Naive thymus-derived CD4-positive, alpha-beta T cell (primary cell): ENCODE measurements around the gene MECP2. TPM values are rescaled to one million over a fixed set of nuclear protein-coding genes. Genes with fewer than 3 reads are reported as not detected.

Experiments
- ATAC-seq: fragments of 150-1000 bp; cut with Tn5 transposase; 2 replicates; pipeline ENCODE4 v1.10.0; 2021; ENCODE audit warnings: mild to moderate bottlenecking, moderate library complexity
- CTCF ChIA-PET: fragments of 350-600 bp; sonication (Branson Sonifier 250); formaldehyde crosslinking; loops from one replicate; lab custom pipeline; 2021; ENCODE audit warnings: antibody characterized with exemption; lab: Charles Lee
- POLR2A ChIA-PET: fragments of 350-600 bp; sonication (Branson Sonifier 250); formaldehyde crosslinking; loops from one replicate; lab custom pipeline; 2021; ENCODE audit warnings: antibody characterized with exemption, inconsistent platforms; lab: Charles Lee
- DNase-seq, 9 donors: peaks; one replicate each; pipeline versions ENCODE4 v3.0.0 to v3.0.0-alpha.2; 2020 to 2022; ENCODE audit warnings: mixed read lengths in 1 of 9
- H3K27ac ChIP-seq: one replicate; pipeline ENCODE4 v1.7.0; 2013; ENCODE audit warnings: mild to moderate bottlenecking, low read depth, low read length, moderate library complexity
- H3K27me3 ChIP-seq, 2 donors: one replicate each; pipeline ENCODE4 v1.7.0; 2013; ENCODE audit warnings: low read length in 2 of 2, mild to moderate bottlenecking in 2 of 2, moderate library complexity in 2 of 2; ENCODE audit not compliant: control insufficient read depth in 2 of 2, insufficient read depth in 2 of 2
- H3K36me3 ChIP-seq, 3 experiments: 1 replicate in 2 of 3; 2 replicates in 1 of 3; pipeline ENCODE4 v1.7.0; 2013; ENCODE audit warnings: low read length in 3 of 3, mild to moderate bottlenecking in 3 of 3, moderate library complexity in 1 of 3; ENCODE audit not compliant: insufficient read depth in 3 of 3, control insufficient read depth in 2 of 3
- H3K4me1 ChIP-seq, 2 donors: one replicate each; pipeline ENCODE4 v1.7.0; 2013; ENCODE audit warnings: low read length in 2 of 2, mild to moderate bottlenecking in 2 of 2, moderate library complexity in 1 of 2; ENCODE audit not compliant: control insufficient read depth in 2 of 2, insufficient read depth in 2 of 2
- H3K4me3 ChIP-seq: 2 replicates; pipeline ENCODE4 v1.7.0; 2013; ENCODE audit warnings: mild to moderate bottlenecking, low read length
- H3K9me3 ChIP-seq, 3 experiments: 1 replicate in 2 of 3; 2 replicates in 1 of 3; pipeline ENCODE4 v1.7.0; 2013; ENCODE audit warnings: low read length in 3 of 3; ENCODE audit not compliant: control insufficient read depth in 2 of 3
- H3K27ac Mint-ChIP-seq, 9 donors: one replicate each; pipeline ENCODE4 v1.8.0; 2020 to 2022; ENCODE audit warnings: mixed read lengths in 9 of 9, mild to moderate bottlenecking in 8 of 9, moderate library complexity in 5 of 9, inconsistent platforms in 2 of 9
- H3K27me3 Mint-ChIP-seq, 5 donors: one replicate each; pipeline ENCODE4 v1.8.0; 2021 to 2022; ENCODE audit warnings: mixed read lengths in 5 of 5, mild to moderate bottlenecking in 1 of 5
- H3K36me3 Mint-ChIP-seq, 5 donors: one replicate each; pipeline ENCODE4 v1.8.0; 2020 to 2022; ENCODE audit warnings: mixed read lengths in 5 of 5, mild to moderate bottlenecking in 3 of 5, inconsistent platforms in 1 of 5
- H3K4me1 Mint-ChIP-seq, 7 donors: one replicate each; pipeline ENCODE4 v1.8.0; 2020 to 2022; ENCODE audit warnings: mixed read lengths in 7 of 7, mild to moderate bottlenecking in 3 of 7, inconsistent platforms in 1 of 7
- H3K4me3 Mint-ChIP-seq, 10 donors: one replicate each; pipeline ENCODE4 v1.8.0; 2020 to 2022; ENCODE audit warnings: mild to moderate bottlenecking in 10 of 10, mixed read lengths in 10 of 10, moderate library complexity in 6 of 10, inconsistent platforms in 2 of 10
- H3K9me3 Mint-ChIP-seq, 11 donors: one replicate each; pipeline ENCODE4 v1.8.0; 2020 to 2022; ENCODE audit warnings: mixed read lengths in 11 of 11, mild to moderate bottlenecking in 4 of 11, inconsistent platforms in 1 of 11, moderate library complexity in 1 of 11
- intact Hi-C, 2 donors: fragments of 100-400 bp; cut with micrococcal nuclease; formaldehyde crosslinking; loops; one replicate each; pipeline ENCODE4 v1.15.1; 2023
- polyA plus RNA-seq, 2 donors: library from polyadenylated mRNA; unstranded; fragments of 300-500 nt; fragmentation: Illumina TruSeq; gene quantifications; one replicate each; pipeline ENCODE4 v1.2.3, GENCODE V29; 2021
- total RNA-seq, 6 experiments: library from RNA in 5 of 6; stranded (reverse) in 5 of 6; gene quantifications; 1 replicate in 5 of 6; 2 replicates in 1 of 6; pipeline ENCODE4 v1.2.3 and lab custom pipeline; 2021 to 2026

MECP2 gene
- total and polyA plus RNA-seq, 7 experiments from 2014 or later: 12.1 to 155 (median 97.9) TPM

- Histone ChIP-seq H3K9me3 (no peaks in the 10 kb centered on the region), H3K27me3 (no peaks in the 10 kb centered on the region), H3K4me1 (peaks cover 15 to 17% of the 10 kb centered on the region in 2 donors), H3K27ac (no peak overlapping the region), H3K4me3 (no peak overlapping the region), H3K36me3 (no peaks in the 10 kb centered on the region)
- Mint-ChIP-seq H3K36me3 (peaks cover 0 to 8% (median 4%) of the 10 kb centered on the region in 5 donors), H3K27me3 (no peaks in the 10 kb centered on the region), H3K4me3 (peak overlapping the region in 1 of 10 donors; percentile 41), H3K9me3 (peaks cover 0 to 2% (median 0%) of the 10 kb centered on the region in 11 donors), H3K27ac (peak overlapping the region in 1 of 9 donors; percentile 33), H3K4me1 (peaks cover 15 to 85% (median 65%) of the 10 kb centered on the region in 7 donors)
- POLR2A ChIA-PET: no interaction called here
- ATAC-seq (no peak), DNase-seq (no peak)
- CTCF ChIA-PET: no interaction called here
- intact Hi-C loops: no loop called here
These were observed 23.3 kb downstream of the MECP2 start for GRCh38 chrX:154074199-154074598.

GRCh38 chrX:154072192-154072591, 25.3 kb downstream of the MECP2 start:
- DNase-seq (no peak), ATAC-seq (no peak)
- H3K9me3 Mint-ChIP-seq: peaks cover 0 to 2% (median 0%) of the 10 kb centered on the region in 11 donors
- peaks cover 15 to 17% of the 10 kb centered on the region in 2 donors for H3K4me1 ChIP-seq
- H3K9me3 ChIP-seq: no peaks in the 10 kb centered on the region
- peaks cover 0 to 5% (median 4%) of the 10 kb centered on the region in 5 donors for H3K36me3 Mint-ChIP-seq
- ChIA-PET POLR2A (no interaction called here), CTCF (no interaction called here)
- intact Hi-C loops: no loop called here
- peaks cover 14 to 82% (median 65%) of the 10 kb centered on the region in 7 donors for H3K4me1 Mint-ChIP-seq
- no peaks in the 10 kb centered on the region for H3K27me3 Mint-ChIP-seq
- H3K36me3 ChIP-seq: no peaks in the 10 kb centered on the region
- H3K4me3 Mint-ChIP-seq: no peak overlapping the region
- H3K27ac ChIP-seq: no peak overlapping the region
- no peak overlapping the region for H3K4me3 ChIP-seq
- no peaks in the 10 kb centered on the region for H3K27me3 ChIP-seq
- H3K27ac Mint-ChIP-seq: peak overlapping the region in 2 of 9 donors; percentile 30 to 31

- POLR2A ChIA-PET: interaction anchor here (0.6 kb wide), 1 partner anchor 262 kb away, joined by 3 read pairs; no protein-coding TSS in a partner anchor
- Histone ChIP-seq H3K27ac (no peak overlapping the region), H3K4me3 (no peak overlapping the region), H3K9me3 (no peaks in the 10 kb centered on the region), H3K36me3 (no peaks in the 10 kb centered on the region), H3K4me1 (peaks cover 12 to 14% of the 10 kb centered on the region in 2 donors), H3K27me3 (no peaks in the 10 kb centered on the region)
- peaks cover 14 to 75% (median 55%) of the 10 kb centered on the region in 7 donors for H3K4me1 Mint-ChIP-seq
- intact Hi-C loops: no loop called here
- no peaks in the 10 kb centered on the region for H3K9me3 Mint-ChIP-seq
- DNase-seq (no peak), ATAC-seq (no peak)
- H3K27me3 Mint-ChIP-seq: no peaks in the 10 kb centered on the region
- peak overlapping the region in 3 of 10 donors; percentile 10 to 34 (median 30) for H3K4me3 Mint-ChIP-seq
- H3K36me3 Mint-ChIP-seq: no peaks in the 10 kb centered on the region
- CTCF ChIA-PET: no interaction called here
- peak overlapping the region in 1 of 9 donors; percentile 23 for H3K27ac Mint-ChIP-seq
These were observed 29.0 kb downstream of the MECP2 start for GRCh38 chrX:154068560-154068959.

- peaks cover 0 to 3% (median 0%) of the 10 kb centered on the region in 11 donors for H3K9me3 Mint-ChIP-seq
- Histone ChIP-seq H3K4me1 (peaks cover 10 to 16% of the 10 kb centered on the region in 2 donors), H3K36me3 (no peaks in the 10 kb centered on the region), H3K27me3 (no peaks in the 10 kb centered on the region), H3K27ac (peak overlapping the region; percentile 44), H3K4me3 (no peak overlapping the region), H3K9me3 (no peaks in the 10 kb centered on the region)
- no peak for DNase-seq
- peaks cover 34 to 81% (median 61%) of the 10 kb centered on the region in 7 donors for H3K4me1 Mint-ChIP-seq
- H3K27ac Mint-ChIP-seq: peak overlapping the region in 8 of 9 donors; percentile 59 to 89 (median 80)
- ATAC-seq: no peak
- no peaks in the 10 kb centered on the region for H3K27me3 Mint-ChIP-seq
- no peaks in the 10 kb centered on the region for H3K36me3 Mint-ChIP-seq
- CTCF ChIA-PET: no interaction called here
- POLR2A ChIA-PET: no interaction called here
- H3K4me3 Mint-ChIP-seq: peak overlapping the region in 8 of 10 donors; percentile 5 to 67 (median 46)
- intact Hi-C loops: no loop called here
These were observed 32.7 kb downstream of the MECP2 start for GRCh38 chrX:154064637-154065435.

GRCh38 chrX:154063234-154063633, 34.3 kb downstream of the MECP2 start:
- POLR2A ChIA-PET: no interaction called here

GRCh38 chrX:154061801-154062200, 35.7 kb downstream of the MECP2 start:
- peaks cover 51 to 89% (median 80%) of the 10 kb centered on the region in 7 donors for H3K4me1 Mint-ChIP-seq

More at GRCh38 chrX:154063234-154063633, 34.3 kb downstream of the MECP2 start:
- Histone ChIP-seq H3K36me3 (peaks cover 0 to 3% (median 0%) of the 10 kb centered on the region in 3 experiments), H3K27me3 (no peaks in the 10 kb centered on the region), H3K4me1 (peaks cover 10 to 20% of the 10 kb centered on the region in 2 donors), H3K9me3 (no peaks in the 10 kb centered on the region), H3K27ac (peak overlapping the region; percentile 44), H3K4me3 (no peak overlapping the region)
- Mint-ChIP-seq H3K9me3 (peaks cover 0 to 3% (median 0%) of the 10 kb centered on the region in 11 donors), H3K27me3 (no peaks in the 10 kb centered on the region), H3K4me3 (peak overlapping the region in 5 of 10 donors; percentile 21 to 51 (median 29)), H3K27ac (peak overlapping the region in 8 of 9 donors; percentile 39 to 89 (median 60)), H3K36me3 (peaks cover 0 to 9% (median 0%) of the 10 kb centered on the region in 5 donors), H3K4me1 (peaks cover 43 to 88% (median 72%) of the 10 kb centered on the region in 7 donors)
- ATAC-seq: no peak
- CTCF ChIA-PET: no interaction called here
- DNase-seq: peak in 1 of 9 donors; percentile 17
- intact Hi-C loops: no loop called here

More at GRCh38 chrX:154061801-154062200, 35.7 kb downstream of the MECP2 start:
- Histone ChIP-seq H3K4me3 (no peak overlapping the region), H3K4me1 (peaks cover 10 to 30% of the 10 kb centered on the region in 2 donors), H3K9me3 (no peaks in the 10 kb centered on the region), H3K36me3 (peaks cover 0 to 4% (median 0%) of the 10 kb centered on the region in 3 experiments), H3K27ac (peak overlapping the region; percentile 26), H3K27me3 (no peaks in the 10 kb centered on the region)
- ChIA-PET POLR2A (no interaction called here), CTCF (no interaction called here)
- ATAC-seq: no peak
- DNase-seq: no peak
- H3K9me3 Mint-ChIP-seq: peaks cover 0 to 3% (median 0%) of the 10 kb centered on the region in 11 donors
- peak overlapping the region in 6 of 10 donors; percentile 14 to 77 (median 58) for H3K4me3 Mint-ChIP-seq
- H3K27ac Mint-ChIP-seq: peak overlapping the region in 8 of 9 donors; percentile 11 to 89 (median 76)
- no peaks in the 10 kb centered on the region for H3K27me3 Mint-ChIP-seq
- peaks cover 0 to 15% (median 0%) of the 10 kb centered on the region in 5 donors for H3K36me3 Mint-ChIP-seq
- intact Hi-C loops: no loop called here
